Mesendoderm (in vitro differentiated cells): ENCODE data around the gene ADRA2A.

ENCODE experiments used
- DNase-seq: peaks from one replicate; pipeline ENCODE4 v3.0.0; 2013
- H2AK5ac ChIP-seq: 2 replicates; pipeline ENCODE4 v1.6.1; 2013; ENCODE audit warnings: low read length, inconsistent platforms
- H2BK120ac ChIP-seq: 2 replicates; pipeline ENCODE4 v1.6.1; 2013; ENCODE audit warnings: low read depth, mild to moderate bottlenecking, low read length, moderate library complexity, mixed read lengths
- H2BK15ac ChIP-seq: replicated peaks from 2 replicates; pipeline ENCODE4 v1.6.1; 2013; ENCODE audit warnings: low read depth, mild to moderate bottlenecking, moderate library complexity
- H2BK5ac ChIP-seq: 2 replicates; pipeline ENCODE4 v1.6.1; 2013; ENCODE audit warnings: low read length, inconsistent platforms
- H3K18ac ChIP-seq: 2 replicates; pipeline ENCODE4 v1.6.1; 2013; ENCODE audit warnings: mild to moderate bottlenecking, low read length, mixed read lengths
- H3K23ac ChIP-seq: one replicate; pipeline ENCODE4 v1.6.1; 2013; ENCODE audit warnings: low read length
- H3K27ac ChIP-seq: 2 replicates; pipeline ENCODE4 v1.5.1; 2013; ENCODE audit warnings: low read depth, mild to moderate bottlenecking, inconsistent platforms, low read length, moderate library complexity
- H3K27me3 ChIP-seq: 2 replicates; pipeline ENCODE4 v1.6.1; 2013; ENCODE audit warnings: low read length, control low read depth, mild to moderate bottlenecking, inconsistent platforms; ENCODE audit not compliant: insufficient read depth, poor library complexity
- H3K36me3 ChIP-seq: 2 replicates; pipeline ENCODE4 v1.6.1; 2013; ENCODE audit warnings: low read length, inconsistent platforms; ENCODE audit not compliant: control insufficient read depth, insufficient read depth
- H3K4ac ChIP-seq: one replicate; pipeline ENCODE4 v1.6.1; 2013; ENCODE audit warnings: low read depth, mild to moderate bottlenecking, low read length, moderate library complexity
- H3K4me1 ChIP-seq: 2 replicates; pipeline ENCODE4 v1.6.1; 2013; ENCODE audit warnings: low read depth, low read length, inconsistent platforms; ENCODE audit not compliant: control insufficient read depth
- H3K4me2 ChIP-seq: 2 replicates; pipeline ENCODE4 v1.6.1; 2013; ENCODE audit warnings: low read length
- H3K4me3 ChIP-seq: 2 replicates; pipeline ENCODE4 v1.5.1; 2013; ENCODE audit warnings: mild to moderate bottlenecking, low read length
- H3K56ac ChIP-seq: one replicate; pipeline ENCODE4 v1.6.1; 2013; ENCODE audit warnings: low read length
- H3K79me1 ChIP-seq: 2 replicates; pipeline ENCODE4 v1.6.1; 2013; ENCODE audit warnings: low read length, inconsistent platforms
- H3K79me2 ChIP-seq: 2 replicates; pipeline ENCODE4 v1.6.1; 2013; ENCODE audit warnings: mild to moderate bottlenecking, low read length; ENCODE audit not compliant: control insufficient read depth, insufficient read depth
- H3K9ac ChIP-seq: 2 replicates; pipeline ENCODE4 v1.6.1; 2013; ENCODE audit warnings: low read length, inconsistent platforms
- H4K5ac ChIP-seq: one replicate; pipeline ENCODE4 v1.6.1; 2013; ENCODE audit warnings: low read length
- H4K8ac ChIP-seq: one replicate; pipeline ENCODE4 v1.6.1; 2013; ENCODE audit warnings: low read depth, mild to moderate bottlenecking, control low read depth, low read length, moderate library complexity
- WGBS: extraction: QIAGEN DNeasy Blood & Tissue Kit; methylation state at CpG from one replicate; pipeline ENCODE4 v1.1.7; 2013; ENCODE audit warnings: low lambda C conversion rate, missing lambda C conversion rate; ENCODE audit not compliant: insufficient coverage; ENCODE audit errors: extremely low coverage; 5-methylcytosine and 5-hydroxymethylcytosine counted together

ADRA2A gene

DNA sequence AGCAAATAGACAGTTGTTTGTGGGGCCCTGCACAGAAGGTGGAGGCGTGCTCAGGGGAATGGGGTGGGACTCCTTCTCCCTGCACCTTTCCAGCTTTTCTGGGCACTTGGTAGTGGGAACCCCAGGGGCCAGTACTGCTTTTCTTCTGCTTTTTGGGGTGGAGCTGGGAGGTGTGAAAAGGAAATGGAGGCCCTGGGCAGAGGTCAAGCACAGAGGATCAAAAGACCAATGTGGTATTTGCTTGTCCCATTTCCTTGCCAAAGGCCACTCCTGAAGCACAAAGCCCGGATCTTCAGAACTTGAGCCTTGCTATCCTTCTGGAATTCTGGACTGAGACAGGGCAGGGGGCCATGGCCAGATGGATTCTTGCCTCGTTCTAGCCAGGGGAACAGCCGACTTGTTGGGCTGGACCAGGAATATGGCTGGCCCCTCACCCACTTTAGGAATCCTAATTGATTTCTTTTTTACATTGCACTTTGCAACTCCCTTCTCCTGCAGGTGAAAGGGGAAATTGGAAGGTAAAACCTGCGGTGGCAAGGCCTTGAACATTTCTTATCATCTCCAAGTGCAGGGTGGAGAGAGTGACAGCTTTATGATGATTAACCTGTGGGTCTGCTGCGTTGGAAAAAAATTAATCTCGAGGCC lies 26.5 kb downstream of the ADRA2A start:
- no peak overlapping the region for H3K23ac ChIP-seq
- H3K18ac ChIP-seq = no peak overlapping the region
- H3K36me3 ChIP-seq = no peaks in the 10 kb centered on the region
- H3K27ac ChIP-seq = no peak overlapping the region
- no peak overlapping the region for H2BK15ac ChIP-seq
- no peaks in the 10 kb centered on the region for H3K27me3 ChIP-seq
- no peaks in the 10 kb centered on the region for H3K79me1 ChIP-seq
- H3K56ac ChIP-seq = no peak overlapping the region
- WGBS = no CpG with 5 or more reads among the region's 7 CpGs
- H2BK120ac ChIP-seq = no peak overlapping the region
- no peak overlapping the region for H3K4me2 ChIP-seq
- H3K79me2 ChIP-seq = no peaks in the 10 kb centered on the region
- H2AK5ac ChIP-seq = no peak overlapping the region
- no peak overlapping the region for H3K4me3 ChIP-seq
- DNase-seq = no peak
- no peak overlapping the region for H3K9ac ChIP-seq
- H3K4me1 ChIP-seq = no peaks in the 10 kb centered on the region
- H4K8ac ChIP-seq = no peak overlapping the region
- H3K4ac ChIP-seq = no peak overlapping the region
- no peak overlapping the region for H2BK5ac ChIP-seq
- H4K5ac ChIP-seq = no peak overlapping the region

DNA sequence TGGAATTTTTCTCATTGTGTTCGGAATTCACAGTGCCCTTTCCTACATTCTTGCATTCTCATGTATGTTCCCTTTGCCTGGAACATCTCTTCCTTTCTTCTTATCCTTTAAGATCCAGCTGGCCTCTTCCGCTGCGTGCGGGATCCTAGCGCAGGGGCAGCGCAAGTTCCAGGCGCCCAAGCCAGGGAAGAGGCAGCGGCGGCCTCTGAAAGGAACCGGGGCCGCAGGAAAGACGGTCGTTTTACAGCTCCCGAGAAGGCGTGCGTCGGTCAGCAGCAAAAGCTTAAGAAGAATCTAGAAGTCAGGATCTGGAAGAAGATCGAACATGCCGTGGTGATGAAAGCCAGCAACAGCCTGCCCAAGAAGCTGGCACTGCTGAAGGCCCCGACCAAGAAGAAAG lies 28.0 kb downstream of the ADRA2A start:
- H3K18ac ChIP-seq = no peak overlapping the region
- no peak overlapping the region for H4K8ac ChIP-seq
- H3K79me1 ChIP-seq = no peaks in the 10 kb centered on the region
- H3K27ac ChIP-seq = no peak overlapping the region
- no peak overlapping the region for H3K4me2 ChIP-seq
- H4K5ac ChIP-seq = no peak overlapping the region
- H3K4me3 ChIP-seq = no peak overlapping the region
- H3K79me2 ChIP-seq = no peaks in the 10 kb centered on the region
- H2BK120ac ChIP-seq = no peak overlapping the region
- DNase-seq = no peak
- H2BK15ac ChIP-seq = no peak overlapping the region
- H3K23ac ChIP-seq = no peak overlapping the region
- H3K9ac ChIP-seq = no peak overlapping the region
- H3K56ac ChIP-seq = no peak overlapping the region
- H3K36me3 ChIP-seq = no peaks in the 10 kb centered on the region
- H3K27me3 ChIP-seq = no peaks in the 10 kb centered on the region
- WGBS = no CpG with 5 or more reads among the region's 20 CpGs
- no peak overlapping the region for H2AK5ac ChIP-seq
- H3K4me1 ChIP-seq = no peaks in the 10 kb centered on the region
- no peak overlapping the region for H2BK5ac ChIP-seq
- H3K4ac ChIP-seq = no peak overlapping the region

DNA sequence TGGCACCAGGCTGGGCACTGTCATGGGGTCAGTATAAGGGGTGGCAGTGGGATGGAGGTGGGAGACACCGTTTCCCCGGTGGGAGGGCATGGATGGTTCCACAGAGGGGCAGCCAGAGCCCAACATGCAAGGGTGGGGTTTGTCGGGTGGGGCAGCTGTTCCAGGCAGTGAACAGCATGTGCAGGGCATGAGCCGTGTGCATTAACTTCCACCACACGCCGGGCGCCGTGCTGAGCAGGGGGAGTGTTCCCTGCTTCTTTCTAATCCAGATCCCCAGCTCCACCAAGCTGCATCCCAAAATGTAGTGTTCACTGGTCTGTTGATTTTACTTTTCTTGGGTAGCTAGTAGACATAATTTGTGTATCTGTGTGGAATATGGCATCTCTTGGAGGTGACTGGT lies 29.3 kb downstream of the ADRA2A start:
- Histone ChIP-seq H4K8ac (no peak overlapping the region), H3K4ac (no peak overlapping the region), H3K27ac (no peak overlapping the region), H3K4me3 (no peak overlapping the region), H3K4me2 (no peak overlapping the region), H3K36me3 (no peaks in the 10 kb centered on the region), H3K4me1 (no peaks in the 10 kb centered on the region), H3K27me3 (no peaks in the 10 kb centered on the region), H3K18ac (no peak overlapping the region), H2BK5ac (no peak overlapping the region), H3K23ac (no peak overlapping the region), H3K79me2 (no peaks in the 10 kb centered on the region), H3K9ac (no peak overlapping the region), H4K5ac (no peak overlapping the region), H2BK120ac (no peak overlapping the region), H2BK15ac (no peak overlapping the region), H3K79me1 (no peaks in the 10 kb centered on the region), H2AK5ac (no peak overlapping the region), H3K56ac (no peak overlapping the region)
- no CpG with 5 or more reads among the region's 8 CpGs for WGBS
- no peak for DNase-seq

DNA sequence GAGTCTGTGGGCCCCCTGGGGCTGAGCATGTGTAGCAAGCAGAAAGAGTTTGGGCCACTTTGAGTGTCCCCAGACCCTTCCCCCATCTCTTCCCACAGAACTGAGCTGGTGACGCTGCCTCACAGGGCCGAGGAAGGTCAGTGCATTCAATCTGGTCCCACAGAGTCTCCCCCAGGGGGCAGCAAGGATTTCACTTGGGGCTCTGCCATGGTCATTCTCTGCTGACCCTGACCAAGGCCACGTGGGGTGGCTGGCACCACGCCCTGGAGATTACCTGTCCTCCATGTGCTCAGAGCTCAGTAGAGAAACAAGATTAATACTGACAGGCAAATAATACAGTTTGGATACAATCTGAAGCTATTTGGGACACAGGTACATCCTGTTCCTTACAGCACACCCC lies 30.2 kb downstream of the ADRA2A start:
- Histone ChIP-seq H3K4me3 (no peak overlapping the region), H2AK5ac (no peak overlapping the region), H3K36me3 (no peaks in the 10 kb centered on the region), H2BK15ac (no peak overlapping the region), H3K27ac (no peak overlapping the region), H3K27me3 (no peaks in the 10 kb centered on the region), H3K4me1 (no peaks in the 10 kb centered on the region), H3K18ac (no peak overlapping the region), H3K4ac (no peak overlapping the region), H4K8ac (no peak overlapping the region), H3K9ac (no peak overlapping the region), H3K23ac (no peak overlapping the region), H3K4me2 (no peak overlapping the region), H4K5ac (no peak overlapping the region), H2BK5ac (no peak overlapping the region), H3K79me2 (no peaks in the 10 kb centered on the region), H3K56ac (no peak overlapping the region), H2BK120ac (no peak overlapping the region), H3K79me1 (no peaks in the 10 kb centered on the region)
- no CpG with 5 or more reads among the region's 4 CpGs for WGBS
- DNase-seq = peak; percentile 45

DNA sequence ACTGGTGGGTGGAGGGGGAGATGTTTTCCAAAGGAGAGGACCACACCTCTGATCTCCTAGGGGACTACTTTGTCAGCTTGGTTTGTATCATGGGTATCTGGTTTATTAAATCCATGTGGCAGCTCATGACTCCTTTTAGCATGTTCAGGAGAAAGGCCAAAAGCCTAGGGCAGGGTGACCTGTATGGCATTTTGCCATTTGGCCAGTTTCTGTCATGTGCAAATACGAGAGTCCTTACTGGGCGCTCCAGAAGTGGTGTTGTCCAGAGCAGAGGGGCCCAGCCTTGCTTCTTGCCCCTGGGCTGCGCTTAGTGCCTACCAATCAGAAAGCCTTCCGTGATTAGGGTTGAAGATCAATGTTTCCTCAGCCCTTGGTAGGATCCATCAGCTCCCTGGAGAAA lies 31.0 kb downstream of the ADRA2A start:
- H3K27ac ChIP-seq = no peak overlapping the region
- H3K23ac ChIP-seq = no peak overlapping the region
- no peak overlapping the region for H4K8ac ChIP-seq
- H2BK120ac ChIP-seq = no peak overlapping the region
- H3K9ac ChIP-seq = no peak overlapping the region
- no peaks in the 10 kb centered on the region for H3K79me2 ChIP-seq
- H2AK5ac ChIP-seq = no peak overlapping the region
- H3K56ac ChIP-seq = no peak overlapping the region
- no peak overlapping the region for H3K4me2 ChIP-seq
- H2BK15ac ChIP-seq = no peak overlapping the region
- no peak overlapping the region for H3K4me3 ChIP-seq
- H3K27me3 ChIP-seq = no peaks in the 10 kb centered on the region
- DNase-seq = no peak
- no peaks in the 10 kb centered on the region for H3K79me1 ChIP-seq
- no peak overlapping the region for H3K4ac ChIP-seq
- no peak overlapping the region for H4K5ac ChIP-seq
- no peaks in the 10 kb centered on the region for H3K36me3 ChIP-seq
- no peaks in the 10 kb centered on the region for H3K4me1 ChIP-seq
- H2BK5ac ChIP-seq = no peak overlapping the region
- no CpG with 5 or more reads among the region's 4 CpGs for WGBS
- no peak overlapping the region for H3K18ac ChIP-seq

DNA sequence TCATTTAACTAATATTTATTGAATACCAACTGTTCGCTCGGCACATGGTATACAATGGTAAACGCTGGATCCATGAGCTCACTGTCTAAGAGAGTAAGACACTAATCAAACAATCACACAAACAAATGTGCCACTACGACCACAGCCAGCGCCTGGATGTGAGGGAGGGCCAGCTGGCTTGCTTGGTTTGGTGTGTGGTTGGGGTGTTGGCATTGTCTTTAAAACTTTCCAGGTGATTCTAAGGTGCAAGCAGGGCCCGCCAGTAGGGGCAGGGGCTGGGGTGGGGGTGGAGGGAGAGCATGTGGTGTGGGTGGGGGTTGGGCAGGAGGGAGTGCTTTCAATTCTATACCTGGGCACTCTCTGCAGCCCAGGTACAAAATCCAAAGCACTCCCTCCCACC lies 31.6 kb downstream of the ADRA2A start:
- Histone ChIP-seq H2BK15ac (no peak overlapping the region), H3K79me1 (no peaks in the 10 kb centered on the region), H3K4ac (no peak overlapping the region), H2AK5ac (no peak overlapping the region), H4K8ac (no peak overlapping the region), H3K4me1 (no peaks in the 10 kb centered on the region), H3K36me3 (no peaks in the 10 kb centered on the region), H3K4me3 (no peak overlapping the region), H2BK5ac (no peak overlapping the region), H3K56ac (no peak overlapping the region), H3K4me2 (no peak overlapping the region), H3K9ac (no peak overlapping the region), H4K5ac (no peak overlapping the region), H3K27me3 (no peaks in the 10 kb centered on the region), H3K18ac (no peak overlapping the region), H3K27ac (no peak overlapping the region), H2BK120ac (no peak overlapping the region), H3K23ac (no peak overlapping the region), H3K79me2 (no peaks in the 10 kb centered on the region)
- WGBS = no CpG with 5 or more reads among the region's 6 CpGs
- DNase-seq = no peak
